Right hindlimb (tissue), 1 donor: ENCODE data around the gene EFCAB6.

Source experiments
- DNase-seq: peaks from one replicate; pipeline ENCODE4 v3.0.0-alpha.2; 2018

Gene EFCAB6

GRCh38 chr22:43828998-43829782, 17.1 kb upstream of the EFCAB6 start:
- DNase-seq, result peak; percentile 88

GRCh38 chr22:43828725-43828997, 16.6 kb upstream of the EFCAB6 start:
- no peak for DNase-seq

GRCh38 chr22:43827926-43828724, 16.0 kb upstream of the EFCAB6 start:
- DNase-seq, result no peak

- no peak for DNase-seq
Observed at GRCh38 chr22:43827003-43827735, 15.1 kb upstream of the EFCAB6 start.

GRCh38 chr22:43826142-43827002, 14.3 kb upstream of the EFCAB6 start:
- DNase-seq, result peak; percentile 63

- DNase-seq, result no peak
Observed at GRCh38 chr22:43825651-43826050, 13.5 kb upstream of the EFCAB6 start.

- no peak for DNase-seq
Observed at GRCh38 chr22:43824724-43825420, 12.8 kb upstream of the EFCAB6 start.

GRCh38 chr22:43823911-43824665, 12.0 kb upstream of the EFCAB6 start:
- DNase-seq, result no peak

- no peak for DNase-seq
Observed at GRCh38 chr22:43823353-43823908, 11.3 kb upstream of the EFCAB6 start.

- DNase-seq, result no peak
Observed at GRCh38 chr22:43821606-43822425, 9.7 kb upstream of the EFCAB6 start.

GRCh38 chr22:43820651-43821305, 8.7 kb upstream of the EFCAB6 start:
- DNase-seq, result no peak

- DNase-seq, result no peak
Observed at GRCh38 chr22:43819931-43820640, 8.0 kb upstream of the EFCAB6 start.

GRCh38 chr22:43819421-43819921, 7.4 kb upstream of the EFCAB6 start:
- no peak for DNase-seq

GRCh38 chr22:43818981-43819380, 6.9 kb upstream of the EFCAB6 start:
- DNase-seq, result no peak

GRCh38 chr22:43817402-43817801, 5.3 kb upstream of the EFCAB6 start:
- DNase-seq, result no peak

GRCh38 chr22:43814264-43814663, 2.2 kb upstream of the EFCAB6 start:
- DNase-seq, result no peak

- no peak for DNase-seq
Observed at GRCh38 chr22:43812890-43813289, 785 bp upstream of the EFCAB6 start.

- DNase-seq, result no peak
Observed at GRCh38 chr22:43811777-43812148, 342 bp downstream of the EFCAB6 start.
